Skeletal muscle tissue (tissue), 4 donors: ENCODE measurements around the gene SDK1. TPM values are rescaled to one million over a fixed set of nuclear protein-coding genes. Genes with fewer than 3 reads are reported as not detected.
"Not testable (repeated sequence)": the region's sequence is repeated elsewhere in the genome, so short reads cannot be mapped to it uniquely, and the experiment has no call there.

ENCODE experiments used
- H3K27ac ChIP-seq: one replicate; pipeline ENCODE4 v1.7.0; 2013; ENCODE audit warnings: mild to moderate bottlenecking, low read depth, low read length, inconsistent platforms
- H3K27me3 ChIP-seq, 3 donors: one replicate each; pipeline ENCODE4 v1.7.0; 2013; ENCODE audit warnings: low read length in 3 of 3; ENCODE audit not compliant: control insufficient read depth in 3 of 3, insufficient read depth in 3 of 3
- H3K36me3 ChIP-seq, 3 donors: one replicate each; pipeline ENCODE4 v1.7.0; 2013; ENCODE audit warnings: low read length in 3 of 3; ENCODE audit not compliant: control insufficient read depth in 3 of 3, insufficient read depth in 3 of 3
- H3K4me1 ChIP-seq, 3 donors: one replicate each; pipeline ENCODE4 v1.7.0; 2013; ENCODE audit warnings: low read length in 3 of 3, mild to moderate bottlenecking in 3 of 3; ENCODE audit not compliant: control insufficient read depth in 3 of 3, insufficient read depth in 3 of 3
- H3K4me3 ChIP-seq, 3 donors: one replicate each; pipeline ENCODE4 v1.7.0; 2013; ENCODE audit warnings: low read length in 3 of 3
- H3K9ac ChIP-seq, 3 donors: one replicate each; pipeline ENCODE4 v1.7.0; 2013; ENCODE audit warnings: low read length in 3 of 3, mild to moderate bottlenecking in 3 of 3, moderate library complexity in 2 of 3, low read depth in 1 of 3
- H3K9me3 ChIP-seq, 3 donors: one replicate each; pipeline ENCODE4 v1.7.0; 2013; ENCODE audit warnings: low read length in 3 of 3; ENCODE audit not compliant: control insufficient read depth in 3 of 3
- total RNA-seq: library from RNA; depleted of rRNA; stranded (reverse); fragments of >200 nt; gene quantifications from one replicate; pipeline ENCODE4 v1.2.3, GENCODE V29; 2014
- donor health status: Osteomylitis.

Gene SDK1
- total RNA-seq, 1 donor from 2014 or later = 3.7 TPM

DNA sequence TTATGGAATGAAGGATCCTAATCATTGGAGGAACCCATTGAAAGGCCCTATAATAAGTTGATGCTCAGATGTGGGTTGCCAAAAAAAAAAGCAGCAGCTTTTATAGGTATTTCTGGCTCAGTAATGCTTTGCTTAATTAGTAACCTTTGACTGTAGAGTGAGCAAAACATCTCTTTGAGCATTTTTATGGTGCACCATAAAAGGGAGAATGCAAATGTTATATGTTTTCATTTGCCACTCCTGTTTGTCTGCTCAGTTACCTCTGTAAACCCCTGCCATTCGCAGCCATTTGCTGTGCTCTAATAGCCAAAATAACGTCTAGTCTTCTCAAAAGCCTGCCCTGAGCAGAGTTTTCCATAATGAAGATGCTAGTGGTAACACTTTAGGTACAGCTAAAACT lies 792.0 kb downstream of the SDK1 start:
- Histone ChIP-seq H3K4me3 (no peak overlapping the region), H3K4me1 (no peaks in the 10 kb centered on the region), H3K9me3 (peaks cover 0 to 6% (median 4%) of the 10 kb centered on the region in 3 donors), H3K27ac (no peak overlapping the region), H3K9ac (no peak overlapping the region), H3K27me3 (peaks cover 0 to 8% (median 0%) of the 10 kb centered on the region in 3 donors), H3K36me3 (no peaks in the 10 kb centered on the region)

DNA sequence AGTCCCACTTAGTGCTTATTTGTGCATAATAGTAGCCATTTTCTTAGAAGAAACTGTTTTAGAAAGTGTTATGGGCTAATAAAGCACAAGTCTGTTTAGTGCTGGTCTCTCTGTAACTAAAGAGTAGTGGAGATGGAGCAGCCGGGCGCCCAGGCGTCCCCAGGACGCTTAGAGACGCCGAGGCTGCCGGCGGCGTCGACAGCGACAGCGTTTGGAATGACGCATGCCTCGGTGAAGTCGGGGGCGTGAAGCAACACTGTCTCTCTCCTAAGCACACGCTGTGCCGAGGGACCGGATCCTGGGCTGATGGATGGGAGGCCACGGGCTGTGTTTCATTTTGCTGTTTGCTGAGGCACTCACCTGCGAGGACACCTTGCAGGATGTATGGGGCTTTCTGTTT lies 792.4 kb downstream of the SDK1 start:
- H3K36me3 ChIP-seq = no peaks in the 10 kb centered on the region
- H3K9me3 ChIP-seq = peaks cover 0 to 6% (median 4%) of the 10 kb centered on the region in 3 donors
- H3K4me3 ChIP-seq = no peak overlapping the region
- peaks cover 0 to 8% (median 0%) of the 10 kb centered on the region in 3 donors for H3K27me3 ChIP-seq
- no peak overlapping the region for H3K9ac ChIP-seq
- no peak overlapping the region for H3K27ac ChIP-seq
- H3K4me1 ChIP-seq = no peaks in the 10 kb centered on the region

DNA sequence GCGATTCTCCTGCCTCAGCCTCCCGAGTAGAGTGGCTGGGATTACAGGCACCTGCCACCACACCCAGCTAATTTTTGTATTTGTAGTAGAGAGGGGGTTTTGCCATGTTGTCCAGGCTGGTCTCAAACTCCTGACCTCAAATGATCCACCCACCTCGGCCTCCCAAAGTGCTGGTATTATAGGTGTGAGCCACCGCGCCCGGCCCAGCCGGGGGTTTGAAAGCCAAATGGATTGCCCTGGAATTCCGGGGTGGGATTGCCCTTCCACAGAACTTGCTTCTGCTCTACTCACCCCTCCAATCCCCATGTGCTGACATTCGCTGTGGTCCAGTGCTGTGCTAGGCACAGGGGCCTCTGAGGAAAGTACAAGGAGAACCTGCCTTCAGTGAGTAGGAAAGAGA lies 793.1 kb downstream of the SDK1 start:
- not testable (repeated sequence) for H3K27ac ChIP-seq, H3K9ac ChIP-seq, H3K4me3 ChIP-seq, H3K36me3 ChIP-seq, H3K27me3 ChIP-seq, H3K4me1 ChIP-seq, H3K9me3 ChIP-seq

DNA sequence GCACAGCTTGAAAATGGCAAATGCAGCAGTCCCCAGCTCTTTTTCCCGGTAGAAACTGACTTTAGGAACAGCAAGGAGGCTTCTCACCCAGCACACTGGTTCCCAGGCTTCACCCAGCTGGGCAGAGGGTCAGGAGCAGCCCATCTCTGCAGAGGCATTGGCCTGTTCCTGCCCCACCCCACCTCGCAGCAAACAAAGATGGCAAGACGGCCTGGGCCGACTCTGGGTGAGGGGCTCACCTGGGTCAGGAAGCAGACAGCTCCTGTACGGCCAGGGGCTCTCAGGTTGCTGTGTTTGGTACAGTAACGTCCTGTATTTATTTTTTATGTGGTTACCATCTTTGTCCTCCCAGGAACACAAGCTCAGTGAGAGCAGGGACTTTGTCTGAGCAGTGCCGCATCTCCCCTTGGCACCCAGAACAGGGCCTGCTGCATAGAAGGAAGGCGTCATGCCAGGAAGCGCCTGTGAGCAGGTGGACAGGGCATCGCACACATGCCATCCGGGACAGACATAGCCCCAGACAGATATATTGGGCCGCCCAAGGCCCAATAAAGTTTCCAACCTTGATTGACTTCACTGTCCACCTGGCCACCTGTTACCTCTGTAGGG lies 796.1 kb downstream of the SDK1 start:
- Histone ChIP-seq H3K27ac (no peak overlapping the region), H3K4me1 (no peaks in the 10 kb centered on the region), H3K27me3 (peaks cover 0 to 13% (median 0%) of the 10 kb centered on the region in 3 donors), H3K9me3 (no peaks in the 10 kb centered on the region), H3K9ac (no peak overlapping the region), H3K4me3 (no peak overlapping the region), H3K36me3 (no peaks in the 10 kb centered on the region)

DNA sequence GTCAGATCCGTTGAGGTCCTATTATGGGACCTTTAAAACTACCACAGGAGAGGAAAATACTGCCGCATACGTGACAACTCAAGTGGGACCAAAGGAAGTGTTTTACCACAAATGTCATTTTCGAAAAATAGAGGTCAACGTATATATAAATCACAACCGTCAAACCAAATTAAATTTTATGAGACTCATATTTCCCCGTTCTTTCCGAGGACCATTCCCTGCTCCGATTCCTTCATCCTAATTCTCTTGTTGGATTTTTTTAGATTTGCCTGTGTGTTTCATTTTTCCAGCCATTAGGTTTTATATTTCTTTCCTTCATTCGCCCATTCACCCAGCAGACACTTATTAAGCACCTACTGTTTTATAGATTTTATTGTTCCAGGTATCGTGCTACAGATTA lies 797.1 kb downstream of the SDK1 start:
- H3K36me3 ChIP-seq = no peaks in the 10 kb centered on the region
- H3K27me3 ChIP-seq = peaks cover 0 to 13% (median 0%) of the 10 kb centered on the region in 3 donors
- no peak overlapping the region for H3K4me3 ChIP-seq
- H3K9ac ChIP-seq = no peak overlapping the region
- no peaks in the 10 kb centered on the region for H3K4me1 ChIP-seq
- H3K9me3 ChIP-seq = no peaks in the 10 kb centered on the region
- H3K27ac ChIP-seq = no peak overlapping the region

DNA sequence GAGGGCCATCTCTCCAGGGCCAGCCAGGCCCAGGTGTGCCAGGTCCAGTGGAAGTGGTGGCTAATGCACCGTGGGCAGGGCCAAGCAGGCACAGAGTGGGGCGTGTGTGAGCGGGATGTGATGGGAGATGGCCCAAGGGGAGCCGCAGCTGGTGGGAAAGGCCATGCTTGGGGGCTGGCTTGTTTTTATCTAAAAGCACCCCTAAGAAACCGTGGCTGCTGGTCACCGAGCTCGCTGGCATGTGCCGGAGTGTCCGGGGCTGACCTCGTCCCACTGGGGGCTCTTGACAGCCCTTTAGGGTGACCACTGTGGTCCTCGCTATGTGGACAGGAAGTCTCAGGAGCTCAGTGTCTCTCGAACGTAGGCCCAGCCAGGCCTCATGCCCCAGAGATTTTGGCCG lies 798.6 kb downstream of the SDK1 start:
- Histone ChIP-seq H3K9ac (no peak overlapping the region), H3K9me3 (peaks cover 0 to 6% (median 0%) of the 10 kb centered on the region in 3 donors), H3K27ac (no peak overlapping the region), H3K27me3 (peaks cover 0 to 8% (median 0%) of the 10 kb centered on the region in 3 donors), H3K36me3 (no peaks in the 10 kb centered on the region), H3K4me3 (no peak overlapping the region), H3K4me1 (no peaks in the 10 kb centered on the region)

DNA sequence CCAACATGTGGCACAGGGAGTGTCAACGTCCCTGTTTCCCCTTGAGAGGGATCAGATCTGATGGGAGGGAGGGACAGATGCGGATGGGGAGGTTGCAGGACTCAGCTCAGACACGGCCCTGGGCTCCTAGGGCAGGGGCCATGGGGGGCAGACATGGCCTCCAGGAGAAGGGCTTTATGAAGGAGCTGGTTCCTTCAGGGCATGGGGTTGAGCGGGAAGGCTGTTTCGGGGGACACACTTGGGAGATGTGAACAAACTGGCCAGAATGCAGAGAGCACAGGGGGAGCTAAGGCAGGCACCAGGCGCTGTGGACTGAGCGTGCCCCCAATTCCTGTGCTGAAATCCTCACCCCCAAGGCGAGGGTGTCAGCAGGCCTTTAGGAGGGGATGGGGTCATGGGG lies 799.1 kb downstream of the SDK1 start:
- Histone ChIP-seq H3K9me3 (peaks cover 0 to 6% (median 0%) of the 10 kb centered on the region in 3 donors), H3K36me3 (no peaks in the 10 kb centered on the region), H3K9ac (no peak overlapping the region), H3K4me1 (no peaks in the 10 kb centered on the region), H3K4me3 (no peak overlapping the region), H3K27me3 (peaks cover 0 to 8% (median 0%) of the 10 kb centered on the region in 3 donors), H3K27ac (no peak overlapping the region)

DNA sequence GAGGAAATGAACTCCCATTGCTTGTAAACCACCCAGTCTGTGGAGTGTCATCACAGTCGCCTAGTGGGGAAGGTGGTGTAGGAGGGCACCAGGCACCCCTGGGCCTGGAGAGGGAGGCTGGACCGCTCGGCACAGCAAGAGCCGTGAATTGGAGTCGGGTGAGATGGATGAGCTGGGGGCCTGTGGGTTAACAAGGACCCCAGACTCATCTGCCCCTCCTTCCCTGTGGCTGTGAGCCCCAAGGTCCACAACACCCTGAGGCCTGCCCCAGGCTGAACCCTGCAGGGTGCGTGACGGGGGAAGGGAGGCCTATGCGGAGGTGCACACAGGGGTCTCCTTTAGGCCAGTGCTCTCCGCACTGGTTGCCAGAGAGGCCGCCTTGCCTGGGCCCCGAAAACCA lies 799.6 kb downstream of the SDK1 start:
- H3K9ac ChIP-seq = no peak overlapping the region
- peaks cover 0 to 8% (median 0%) of the 10 kb centered on the region in 3 donors for H3K27me3 ChIP-seq
- H3K36me3 ChIP-seq = no peaks in the 10 kb centered on the region
- no peak overlapping the region for H3K4me3 ChIP-seq
- no peak overlapping the region for H3K27ac ChIP-seq
- peaks cover 0 to 6% (median 0%) of the 10 kb centered on the region in 3 donors for H3K9me3 ChIP-seq
- no peaks in the 10 kb centered on the region for H3K4me1 ChIP-seq

DNA sequence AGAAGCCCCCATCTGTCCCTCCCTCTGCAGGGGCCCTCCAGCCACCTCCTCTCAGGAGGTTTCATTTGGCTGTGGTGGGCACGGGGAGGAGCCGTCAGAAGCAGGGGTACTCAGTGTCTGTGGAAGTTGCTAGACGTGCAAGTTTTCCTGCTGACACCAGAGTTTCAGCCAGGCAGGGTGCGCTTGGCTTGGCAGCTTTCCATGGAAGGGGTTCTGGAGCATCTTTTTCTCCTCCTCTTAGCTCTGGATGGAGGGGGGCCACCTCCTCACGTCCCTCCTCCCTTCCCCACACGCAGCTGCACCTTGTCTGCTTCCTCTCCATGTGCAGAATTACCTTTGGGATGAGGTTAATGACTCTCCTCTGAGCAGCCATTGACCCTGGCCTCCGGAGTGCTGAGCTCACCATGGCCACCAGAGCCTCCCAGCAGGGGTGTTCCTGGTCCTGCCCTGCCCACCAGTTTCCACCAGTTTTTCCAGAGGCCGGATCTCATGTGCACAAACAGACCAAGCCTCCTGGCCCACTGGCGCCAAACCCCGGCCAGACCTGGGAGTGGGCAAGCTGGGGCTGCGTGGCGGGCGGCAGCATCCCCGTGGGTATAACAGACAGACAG lies 801.3 kb downstream of the SDK1 start:
- no peaks in the 10 kb centered on the region for H3K36me3 ChIP-seq
- H3K27ac ChIP-seq = no peak overlapping the region
- peaks cover 0 to 6% (median 0%) of the 10 kb centered on the region in 3 donors for H3K9me3 ChIP-seq
- H3K4me1 ChIP-seq = no peaks in the 10 kb centered on the region
- no peak overlapping the region for H3K9ac ChIP-seq
- H3K4me3 ChIP-seq = no peak overlapping the region
- H3K27me3 ChIP-seq = peaks cover 0 to 5% (median 0%) of the 10 kb centered on the region in 3 donors

DNA sequence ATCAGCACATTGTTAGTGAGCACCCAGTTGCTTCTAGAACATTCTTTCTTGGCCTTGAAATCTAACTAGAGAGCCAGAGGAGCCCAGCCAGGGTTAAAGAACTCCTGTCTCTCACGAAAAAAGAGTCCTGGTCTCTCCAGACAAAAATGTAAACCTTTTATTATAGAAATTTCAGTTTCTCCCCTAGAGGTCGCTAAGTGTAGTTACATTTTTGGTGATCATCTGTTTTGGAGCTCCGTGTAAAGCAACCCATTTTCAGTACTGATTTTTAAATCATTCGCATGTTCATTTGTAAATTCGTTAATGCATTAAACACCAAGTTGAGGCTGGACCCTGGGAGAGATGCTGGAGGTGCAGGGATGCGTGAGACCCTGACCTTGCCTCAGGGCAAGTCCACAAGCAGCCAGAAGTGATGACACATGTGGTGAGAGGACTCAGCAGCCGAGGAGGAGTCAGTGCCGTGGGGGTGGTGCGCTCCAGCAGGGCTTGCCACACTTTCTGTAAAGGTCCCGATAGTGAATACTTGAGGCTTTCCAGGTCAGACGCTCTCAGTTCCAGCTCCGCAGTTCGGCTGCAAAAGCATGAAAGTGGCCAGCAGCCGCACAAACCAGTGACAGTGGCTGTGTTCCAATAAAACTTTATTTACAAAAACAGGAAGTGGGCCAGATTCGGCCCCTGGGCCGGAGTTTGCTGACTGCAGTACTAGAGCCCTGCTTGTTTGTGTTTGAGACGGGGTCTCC lies 802.5 kb downstream of the SDK1 start:
- H3K27ac ChIP-seq = no peak overlapping the region
- no peaks in the 10 kb centered on the region for H3K4me1 ChIP-seq
- H3K9ac ChIP-seq = no peak overlapping the region
- no peaks in the 10 kb centered on the region for H3K36me3 ChIP-seq
- H3K4me3 ChIP-seq = no peak overlapping the region
- peaks cover 0 to 5% (median 0%) of the 10 kb centered on the region in 3 donors for H3K27me3 ChIP-seq
- peaks cover 0 to 6% (median 0%) of the 10 kb centered on the region in 3 donors for H3K9me3 ChIP-seq
